ENCODE results near the gene PDZD2. TPM values are rescaled to one million over a fixed set of nuclear protein-coding genes. Genes with fewer than 3 reads are reported as not detected.

Gene PDZD2
- total RNA-seq, 2 donors from 2014 or later: 4.5 to 15.7 TPM

GRCh38 chr5:32130865-32131264 is 491.9 kb downstream of the PDZD2 start:
- no peaks in the 10 kb centered on the region for H3K27me3 ChIP-seq (replicated peaks; ENCODE audit: insufficient read depth)
- H3K36me3 ChIP-seq: peaks cover 14% of the 10 kb centered on the region
- DNase-seq (ENCODE audit: low spot score): no peak
- peaks cover 24 to 58% of the 10 kb centered on the region in 2 donors for H3K4me1 ChIP-seq (ENCODE audit: control insufficient read depth in 1 of 2, low read depth in 2 of 2)
- no peak for TF ChIP-seq CTCF (IDR thresholded peaks at IDR 0.05)
- H3K4me3 ChIP-seq: no peak overlapping the region
- H3K9me3 ChIP-seq: no peaks in the 10 kb centered on the region
- H3K27ac ChIP-seq: no peak overlapping the region
- no peak for ATAC-seq (ENCODE audit: insufficient number of reproducible peaks, low FRiP score, low read depth)

GRCh38 chr5:32131604-32132003 is 492.7 kb downstream of the PDZD2 start:
- Histone ChIP-seq H3K36me3 (peaks cover 11% of the 10 kb centered on the region), H3K4me1 (ENCODE audit: control insufficient read depth in 1 of 2, low read depth in 2 of 2) (peaks cover 24 to 52% of the 10 kb centered on the region in 2 donors), H3K27me3 (replicated peaks; ENCODE audit: insufficient read depth) (no peaks in the 10 kb centered on the region), H3K4me3 (no peak overlapping the region), H3K9me3 (no peaks in the 10 kb centered on the region), H3K27ac (no peak overlapping the region)
- DNase-seq (ENCODE audit: low spot score) (no peak), ATAC-seq (ENCODE audit: insufficient number of reproducible peaks, low FRiP score, low read depth) (no peak)
- no peak for TF ChIP-seq CTCF (IDR thresholded peaks at IDR 0.05)

- H3K4me1 ChIP-seq (ENCODE audit: control insufficient read depth in 1 of 2, low read depth in 2 of 2): peaks cover 24 to 47% of the 10 kb centered on the region in 2 donors
Measured at GRCh38 chr5:32132757-32133156, 493.8 kb downstream of the PDZD2 start.

GRCh38 chr5:32135086-32135485 is 496.2 kb downstream of the PDZD2 start:
- Histone ChIP-seq H3K9me3 (no peaks in the 10 kb centered on the region), H3K4me3 (no peak overlapping the region), H3K27ac (no peak overlapping the region), H3K36me3 (peaks cover 11% of the 10 kb centered on the region), H3K27me3 (replicated peaks; ENCODE audit: insufficient read depth) (no peaks in the 10 kb centered on the region), H3K4me1 (ENCODE audit: control insufficient read depth in 1 of 2, low read depth in 2 of 2) (peaks cover 16 to 26% of the 10 kb centered on the region in 2 donors)
- no peak for TF ChIP-seq CTCF (IDR thresholded peaks at IDR 0.05)
- no peak for ATAC-seq (ENCODE audit: insufficient number of reproducible peaks, low FRiP score, low read depth)
- DNase-seq (ENCODE audit: low spot score): no peak

More at GRCh38 chr5:32132757-32133156, 493.8 kb downstream of the PDZD2 start:
- Histone ChIP-seq H3K27ac (no peak overlapping the region), H3K27me3 (replicated peaks; ENCODE audit: insufficient read depth) (no peaks in the 10 kb centered on the region), H3K36me3 (peaks cover 11% of the 10 kb centered on the region), H3K9me3 (no peaks in the 10 kb centered on the region), H3K4me3 (no peak overlapping the region)
- ATAC-seq (ENCODE audit: insufficient number of reproducible peaks, low FRiP score, low read depth) (no peak), DNase-seq (ENCODE audit: low spot score) (no peak)
- TF ChIP-seq CTCF (IDR thresholded peaks at IDR 0.05): no peak

- ATAC-seq (ENCODE audit: insufficient number of reproducible peaks, low FRiP score, low read depth): no peak
- H3K4me1 ChIP-seq (ENCODE audit: control insufficient read depth in 1 of 2, low read depth in 2 of 2): peaks cover 7 to 14% of the 10 kb centered on the region in 2 donors
- no peak for TF ChIP-seq CTCF (IDR thresholded peaks at IDR 0.05)
Measured at GRCh38 chr5:32136342-32136741, 497.4 kb downstream of the PDZD2 start.

More at GRCh38 chr5:32136342-32136741, 497.4 kb downstream of the PDZD2 start:
- Histone ChIP-seq H3K27me3 (replicated peaks; ENCODE audit: insufficient read depth) (no peaks in the 10 kb centered on the region), H3K9me3 (no peaks in the 10 kb centered on the region), H3K27ac (no peak overlapping the region), H3K4me3 (no peak overlapping the region), H3K36me3 (peaks cover 11% of the 10 kb centered on the region)
- DNase-seq (ENCODE audit: low spot score): no peak
